Parathyroid adenoma (tissue), 2 donors: ENCODE measurements around the gene SLC23A3.

Source experiments
- H2AFZ ChIP-seq: fragments of 300-600 bp; sonication (generic); one replicate; pipeline ENCODE4 v1.7.0; 2017; ENCODE audit warnings: antibody characterized with exemption, mild to moderate bottlenecking
- H3K27ac ChIP-seq: fragments of 300-600 bp; sonication (generic); one replicate; pipeline ENCODE4 v1.7.0; 2017
- H3K27me3 ChIP-seq: fragments of 300-600 bp; sonication (generic); one replicate; pipeline ENCODE4 v1.7.0; 2017; ENCODE audit warnings: low read length; ENCODE audit not compliant: control insufficient read depth, insufficient read depth
- H3K36me3 ChIP-seq: fragments of 300-600 bp; sonication (generic); one replicate; pipeline ENCODE4 v1.7.0; 2017; ENCODE audit warnings: low read length; ENCODE audit not compliant: control insufficient read depth, insufficient read depth
- H3K4me1 ChIP-seq: fragments of 300-600 bp; sonication (generic); one replicate; pipeline ENCODE4 v1.7.0; 2017; ENCODE audit warnings: control low read depth
- H3K4me2 ChIP-seq: fragments of 300-600 bp; sonication (generic); one replicate; pipeline ENCODE4 v1.7.0; 2017; ENCODE audit warnings: low read length
- H3K4me3 ChIP-seq: fragments of 300-600 bp; sonication (generic); one replicate; pipeline ENCODE4 v1.7.0; 2017; ENCODE audit warnings: low read depth, low read length
- H3K79me2 ChIP-seq: fragments of 300-600 bp; sonication (generic); one replicate; pipeline ENCODE4 v1.7.0; 2017; ENCODE audit warnings: control low read depth
- H3K9ac ChIP-seq: fragments of 300-600 bp; sonication (generic); one replicate; pipeline ENCODE4 v1.7.0; 2017; ENCODE audit warnings: mild to moderate bottlenecking
- H3K9me3 ChIP-seq: fragments of 300-600 bp; sonication (generic); one replicate; pipeline ENCODE4 v1.7.0; 2017; ENCODE audit warnings: low read length; ENCODE audit not compliant: control insufficient read depth
- CTCF ChIP-seq: fragments of 300-600 bp; sonication (generic); IDR thresholded peaks from one replicate; pipeline ENCODE4 v1.7.0; 2017; ENCODE audit warnings: antibody characterized with exemption, mild to moderate bottlenecking
- donor health status: primary hyperparathyroidism.

SLC23A3 gene

DNA sequence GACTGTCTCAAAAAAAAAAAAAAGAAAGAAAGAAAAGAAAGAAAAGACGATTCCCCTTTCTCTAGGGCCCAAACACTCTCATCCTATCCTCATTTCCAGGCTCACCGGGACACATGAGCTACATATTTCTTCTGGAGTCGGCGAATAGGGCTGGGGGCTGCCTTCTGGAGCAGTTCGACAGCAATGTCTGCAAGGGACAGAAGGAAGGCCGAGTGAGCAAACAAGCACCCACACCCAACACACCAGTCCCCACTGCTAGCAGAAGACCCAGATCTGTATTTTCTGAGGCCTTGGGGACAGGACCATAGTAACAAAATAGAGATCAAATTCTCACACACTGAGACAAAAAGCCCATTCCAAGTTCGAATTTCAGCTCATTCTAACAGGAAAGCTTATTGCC is 5.7 kb upstream of the SLC23A3 start:
- H3K9me3 ChIP-seq: no peaks in the 10 kb centered on the region
- peak overlapping the region; percentile 99 for H3K27ac ChIP-seq
- peaks cover 12% of the 10 kb centered on the region for H3K4me1 ChIP-seq
- H3K9ac ChIP-seq: no peak overlapping the region
- H3K4me2 ChIP-seq: peak overlapping the region; percentile 99
- H3K79me2 ChIP-seq: peaks cover 8% of the 10 kb centered on the region
- peak overlapping the region; percentile 95 for H3K4me3 ChIP-seq
- no peaks in the 10 kb centered on the region for H3K27me3 ChIP-seq
- H2AFZ ChIP-seq: no peak overlapping the region
- H3K36me3 ChIP-seq: no peaks in the 10 kb centered on the region
- no peak for TF ChIP-seq CTCF

- Histone ChIP-seq H3K4me2 (no peak overlapping the region), H3K9ac (no peak overlapping the region), H3K27ac (no peak overlapping the region), H3K79me2 (peaks cover 8% of the 10 kb centered on the region), H3K27me3 (no peaks in the 10 kb centered on the region), H3K4me3 (no peak overlapping the region), H3K9me3 (no peaks in the 10 kb centered on the region), H3K4me1 (peaks cover 12% of the 10 kb centered on the region), H3K36me3 (no peaks in the 10 kb centered on the region), H2AFZ (no peak overlapping the region)
- TF ChIP-seq CTCF: no peak
Observed at GRCh38 chr2:219174801-219175200, 5.0 kb upstream of the SLC23A3 start.

DNA sequence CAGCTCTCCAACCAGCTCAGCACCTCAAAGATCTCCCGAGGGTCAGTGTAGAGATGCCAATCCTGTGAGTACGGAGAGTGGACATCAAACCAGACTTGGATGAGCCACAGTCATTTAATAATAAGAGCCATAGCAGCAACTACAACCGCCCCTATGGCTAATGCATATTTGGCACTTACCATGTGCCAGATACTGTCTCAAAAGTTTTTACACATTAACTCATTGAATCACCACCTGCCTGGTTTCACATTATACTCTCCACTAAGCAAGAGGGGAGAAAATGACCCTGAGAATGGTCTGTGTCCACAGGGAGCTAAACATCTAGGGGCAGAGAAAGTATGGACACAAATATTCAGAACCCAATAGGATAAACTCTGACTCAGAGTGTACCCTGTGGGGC is 4.3 kb upstream of the SLC23A3 start:
- Histone ChIP-seq H3K9ac (no peak overlapping the region), H3K27me3 (no peaks in the 10 kb centered on the region), H3K27ac (no peak overlapping the region), H3K79me2 (peaks cover 5% of the 10 kb centered on the region), H2AFZ (no peak overlapping the region), H3K36me3 (no peaks in the 10 kb centered on the region), H3K4me3 (no peak overlapping the region), H3K4me1 (peaks cover 6% of the 10 kb centered on the region), H3K4me2 (no peak overlapping the region), H3K9me3 (no peaks in the 10 kb centered on the region)
- TF ChIP-seq CTCF: no peak

GRCh38 chr2:219173176-219173575 is 3.3 kb upstream of the SLC23A3 start:
- no peak overlapping the region for H3K4me2 ChIP-seq
- H3K4me3 ChIP-seq: no peak overlapping the region
- H2AFZ ChIP-seq: no peak overlapping the region
- no peak overlapping the region for H3K27ac ChIP-seq
- H3K36me3 ChIP-seq: no peaks in the 10 kb centered on the region
- no peak for TF ChIP-seq CTCF
- no peak overlapping the region for H3K9ac ChIP-seq
- H3K9me3 ChIP-seq: no peaks in the 10 kb centered on the region
- no peaks in the 10 kb centered on the region for H3K79me2 ChIP-seq
- no peaks in the 10 kb centered on the region for H3K27me3 ChIP-seq
- H3K4me1 ChIP-seq: peaks cover 3% of the 10 kb centered on the region
